WTC11 (cell line): Measurements from ENCODE around the gene FAM124A. TPM values are rescaled to one million over a fixed set of nuclear protein-coding genes. Genes with fewer than 3 reads are reported as not detected.
"Not testable (repeated sequence)": the region's sequence is repeated elsewhere in the genome, so short reads cannot be mapped to it uniquely, and the experiment has no call there.

Experiments
- ATAC-seq: fragments of 200-7000 bp; cut with Tn5 transposase; 2 replicates; pipeline ENCODE4 v1.10.0; 2021; ENCODE audit warnings: mild to moderate bottlenecking, moderate library complexity
- CTCF ChIA-PET: fragments of 300-600 bp; sonication (Branson Sonifier 250); formaldehyde crosslinking; loops from one replicate; lab custom pipeline; 2021; ENCODE audit warnings: antibody characterized with exemption; lab: Charles Lee
- POLR2A ChIA-PET: fragments of 350-600 bp; sonication (Branson Sonifier 250); formaldehyde crosslinking; loops from one replicate; lab custom pipeline; 2021; ENCODE audit warnings: antibody characterized with exemption; lab: Charles Lee
- DNase-seq: peaks from one replicate; pipeline ENCODE4 v3.0.0; 2021; ENCODE audit warnings: low spot score
- H3K27ac Mint-ChIP-seq: 2 replicates; pipeline ENCODE4 v1.8.0; 2021; ENCODE audit warnings: mixed read lengths
- H3K27me3 Mint-ChIP-seq: 2 replicates; pipeline ENCODE4 v1.8.0; 2021; ENCODE audit warnings: low read depth, mild to moderate bottlenecking, moderate library complexity, mixed read lengths
- H3K36me3 Mint-ChIP-seq: 2 replicates; pipeline ENCODE4 v1.8.0; 2021; ENCODE audit warnings: mixed read lengths
- H3K4me1 Mint-ChIP-seq: 2 replicates; pipeline ENCODE4 v1.8.0; 2022; ENCODE audit warnings: mixed read lengths
- H3K4me3 Mint-ChIP-seq: 2 replicates; pipeline ENCODE4 v1.8.0; 2021; ENCODE audit warnings: mild to moderate bottlenecking, moderate library complexity, mixed read lengths
- H3K9me3 Mint-ChIP-seq: 2 replicates; pipeline ENCODE4 v1.8.0; 2021; ENCODE audit warnings: mixed read lengths
- EMX1 ChIP-seq: fragments of 250-450 bp; sonication (Bioruptor Pico); IDR thresholded peaks from 2 replicates; pipeline ENCODE4 v1.8.0; 2021; ENCODE audit warnings: mild to moderate bottlenecking
- FOXP1 ChIP-seq: sonication (generic); formaldehyde crosslinking; IDR thresholded peaks from 2 replicates; pipeline ENCODE4 v1.8.0; 2022; ENCODE audit warnings: missing genetic modification reagents, mild to moderate bottlenecking, moderate library complexity, borderline replicate concordance
- GRHL2 ChIP-seq: fragments of 250-450 bp; sonication (Bioruptor Pico); IDR thresholded peaks from 2 replicates; pipeline ENCODE4 v1.8.0; 2022; ENCODE audit warnings: mild to moderate bottlenecking, moderate library complexity; ENCODE audit not compliant: insufficient replicate concordance, severe bottlenecking
- JUN ChIP-seq: sonication (generic); formaldehyde crosslinking; IDR thresholded peaks from 2 replicates; pipeline ENCODE4 v1.8.0; 2023; ENCODE audit warnings: mild to moderate bottlenecking, missing genetic modification reagents
- KAT7 ChIP-seq: sonication (generic); formaldehyde crosslinking; IDR thresholded peaks from 2 replicates; pipeline ENCODE4 v1.8.1; 2023; ENCODE audit warnings: missing genetic modification reagents, mild to moderate bottlenecking, borderline replicate concordance
- MYBL2 ChIP-seq: sonication (generic); formaldehyde crosslinking; IDR thresholded peaks from 2 replicates; pipeline ENCODE4 v1.8.1; 2023; ENCODE audit warnings: mild to moderate bottlenecking, moderate library complexity, missing genetic modification reagents
- NFATC4 ChIP-seq: fragments of 250-450 bp; sonication (Bioruptor Pico); IDR thresholded peaks from 2 replicates; pipeline ENCODE4 v1.9.0; 2021; ENCODE audit warnings: mild to moderate bottlenecking
- NR2C2 ChIP-seq: sonication (generic); formaldehyde crosslinking; IDR thresholded peaks from 2 replicates; pipeline ENCODE4 v1.8.0; 2022; ENCODE audit warnings: mild to moderate bottlenecking, missing genetic modification reagents
- PRRX2 ChIP-seq: fragments of 250-450 bp; sonication (Bioruptor Pico); IDR thresholded peaks from 2 replicates; pipeline ENCODE4 v1.8.0; 2021; ENCODE audit warnings: mild to moderate bottlenecking
- SP1 ChIP-seq: sonication (generic); formaldehyde crosslinking; conservative IDR thresholded peaks from 2 replicates; pipeline ENCODE4 v1.8.1; 2022; ENCODE audit warnings: missing genetic modification reagents
- TCF7 ChIP-seq: sonication (generic); formaldehyde crosslinking; IDR thresholded peaks from 2 replicates; pipeline ENCODE4 v1.8.0; 2022; ENCODE audit warnings: mild to moderate bottlenecking, low read depth, missing genetic modification reagents, moderate library complexity
- TP53 ChIP-seq: sonication (generic); formaldehyde crosslinking; IDR thresholded peaks from 2 replicates; pipeline ENCODE4 v1.8.1; 2023; ENCODE audit warnings: mild to moderate bottlenecking, missing genetic modification reagents
- ZNF263 ChIP-seq: sonication (generic); formaldehyde crosslinking; IDR thresholded peaks from 2 replicates; pipeline ENCODE4 v1.8.1; 2022; ENCODE audit warnings: low read depth, mild to moderate bottlenecking, moderate library complexity, missing genetic modification reagents
- ZNF317 ChIP-seq: sonication (generic); formaldehyde crosslinking; IDR thresholded peaks from 2 replicates; pipeline ENCODE4 v1.8.1; 2023; ENCODE audit warnings: low read depth, mild to moderate bottlenecking, moderate library complexity, missing genetic modification reagents, borderline replicate concordance
- total RNA-seq: library from RNA; stranded (reverse); gene quantifications from 3 replicates; pipeline ENCODE4 v1.2.3, GENCODE V29; 2021
- TF ChIP-seq, protein P1 (sequence below): fragments of 250-450 bp; sonication (Bioruptor Pico); IDR thresholded peaks from 2 replicates; pipeline ENCODE4 v2.1.2; 2022; ENCODE audit warnings: mild to moderate bottlenecking, moderate library complexity
- TF ChIP-seq, protein P2 (sequence below): sonication (generic); formaldehyde crosslinking; IDR thresholded peaks from 2 replicates; pipeline ENCODE4 v1.8.1; 2023; ENCODE audit warnings: mild to moderate bottlenecking, missing genetic modification reagents, moderate library complexity
- TF ChIP-seq, protein P3 (sequence below): sonication (generic); formaldehyde crosslinking; IDR thresholded peaks from 2 replicates; pipeline ENCODE4 v1.8.0; 2023; ENCODE audit warnings: mild to moderate bottlenecking, missing genetic modification reagents
- TF ChIP-seq, protein P4 (sequence below): sonication (generic); formaldehyde crosslinking; IDR thresholded peaks from 2 replicates; pipeline ENCODE4 v1.8.0; 2022; ENCODE audit warnings: mild to moderate bottlenecking, missing genetic modification reagents
- TF ChIP-seq, protein P5 (sequence below): fragments of 250-450 bp; sonication (Bioruptor Pico); IDR thresholded peaks from 2 replicates; pipeline ENCODE4 v1.9.0; 2021; ENCODE audit warnings: mild to moderate bottlenecking, borderline replicate concordance
- TF ChIP-seq, protein P6 (sequence below): fragments of 250-450 bp; sonication (Bioruptor Pico); IDR thresholded peaks from 2 replicates; pipeline ENCODE4 v1.9.0; 2021; ENCODE audit warnings: mild to moderate bottlenecking

FAM124A gene
- total RNA-seq, 1 experiment from 2014 or later = 45.8 TPM

DNA sequence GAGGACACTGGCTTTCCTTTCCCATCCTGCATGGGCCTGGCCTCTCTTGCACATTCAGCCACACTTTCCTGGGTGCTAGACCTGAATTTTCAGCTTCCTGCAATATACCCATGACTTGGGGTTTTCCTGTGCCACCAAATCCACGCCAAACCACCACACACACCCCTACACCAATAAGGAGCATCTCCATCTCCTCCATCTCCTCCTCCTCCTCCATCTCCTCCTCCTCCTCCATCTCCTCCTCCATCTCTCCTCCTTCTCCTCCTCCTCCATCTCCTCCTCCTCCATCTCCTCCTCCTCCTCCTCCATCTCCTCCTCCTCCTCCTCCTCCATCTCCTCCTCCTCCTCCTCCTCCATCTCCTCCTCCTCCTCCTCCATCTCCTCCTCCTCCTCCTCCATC lies 66.1 kb downstream of the FAM124A start:
- CTCF ChIA-PET = interaction anchor here (2.6 to 5.9 kb wide), 7 partner anchors 9 to 509 kb away, joined by 26 to 203 read pairs (median 44); no protein-coding TSS in a partner anchor
- ATAC-seq, POLR2A ChIA-PET, H3K36me3 Mint-ChIP-seq, H3K27ac Mint-ChIP-seq, H3K4me3 Mint-ChIP-seq, H3K27me3 Mint-ChIP-seq, H3K9me3 Mint-ChIP-seq, DNase-seq: not testable (repeated sequence)
- peaks cover 57% of the 10 kb centered on the region for H3K4me1 Mint-ChIP-seq
- peak; percentile 64; the same call in 1 of the 2 replicates for TF ChIP-seq ZNF263

DNA sequence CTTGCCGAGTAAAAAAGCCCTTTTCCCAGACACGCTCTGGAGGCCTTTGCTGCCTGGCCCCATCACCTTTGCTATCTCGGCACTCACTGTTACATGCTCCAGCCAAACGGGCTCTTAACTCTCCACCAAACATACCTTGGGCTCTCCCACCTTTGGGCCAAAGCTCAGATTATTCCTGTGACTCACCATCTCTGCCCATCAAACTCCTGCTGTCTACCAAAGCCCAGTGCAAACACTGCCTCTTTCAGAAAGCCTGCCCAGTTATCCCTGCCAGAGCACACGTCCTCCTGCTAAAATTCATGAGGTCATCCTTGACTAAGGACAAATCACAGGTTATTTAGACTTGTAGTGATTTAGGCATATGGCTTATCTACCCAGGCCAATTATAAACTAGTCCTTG lies 69.1 kb downstream of the FAM124A start:
- H3K36me3 Mint-ChIP-seq = no peaks in the 10 kb centered on the region
- ATAC-seq = no peak; the same call in 1 of the 2 replicates
- no peak for DNase-seq
- no peaks in the 10 kb centered on the region; the same call in 1 of the 2 replicates for H3K9me3 Mint-ChIP-seq
- ChIA-PET POLR2A (no interaction called here), CTCF (no interaction called here)
- H3K4me1 Mint-ChIP-seq = peaks cover 36% of the 10 kb centered on the region
- H3K4me3 Mint-ChIP-seq = no peak overlapping the region
- H3K27ac Mint-ChIP-seq = no peak overlapping the region
- peaks cover 5% of the 10 kb centered on the region; the same call in 1 of the 2 replicates for H3K27me3 Mint-ChIP-seq
- no peak for TF ChIP-seq NR2C2 (CRISPR knock-in tag)
- TF ChIP-seq, protein P1, sequence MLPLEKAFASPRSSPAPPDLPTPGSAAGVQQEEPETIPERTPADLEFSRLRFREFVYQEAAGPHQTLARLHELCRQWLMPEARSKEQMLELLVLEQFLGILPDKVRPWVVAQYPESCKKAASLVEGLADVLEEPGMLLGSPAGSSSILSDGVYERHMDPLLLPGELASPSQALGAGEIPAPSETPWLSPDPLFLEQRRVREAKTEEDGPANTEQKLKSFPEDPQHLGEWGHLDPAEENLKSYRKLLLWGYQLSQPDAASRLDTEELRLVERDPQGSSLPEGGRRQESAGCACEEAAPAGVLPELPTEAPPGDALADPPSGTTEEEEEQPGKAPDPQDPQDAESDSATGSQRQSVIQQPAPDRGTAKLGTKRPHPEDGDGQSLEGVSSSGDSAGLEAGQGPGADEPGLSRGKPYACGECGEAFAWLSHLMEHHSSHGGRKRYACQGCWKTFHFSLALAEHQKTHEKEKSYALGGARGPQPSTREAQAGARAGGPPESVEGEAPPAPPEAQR (CRISPR knock-in tag) = no peak
- TF ChIP-seq PRRX2 = no peak
- TF ChIP-seq TP53 = no peak
- TF ChIP-seq SP1 (CRISPR knock-in tag) = no peak
- no peak for TF ChIP-seq ZNF263
- TF ChIP-seq, protein P2, sequence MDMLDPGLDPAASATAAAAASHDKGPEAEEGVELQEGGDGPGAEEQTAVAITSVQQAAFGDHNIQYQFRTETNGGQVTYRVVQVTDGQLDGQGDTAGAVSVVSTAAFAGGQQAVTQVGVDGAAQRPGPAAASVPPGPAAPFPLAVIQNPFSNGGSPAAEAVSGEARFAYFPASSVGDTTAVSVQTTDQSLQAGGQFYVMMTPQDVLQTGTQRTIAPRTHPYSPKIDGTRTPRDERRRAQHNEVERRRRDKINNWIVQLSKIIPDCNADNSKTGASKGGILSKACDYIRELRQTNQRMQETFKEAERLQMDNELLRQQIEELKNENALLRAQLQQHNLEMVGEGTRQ (CRISPR knock-in tag) = no peak
- TF ChIP-seq, protein P3, sequence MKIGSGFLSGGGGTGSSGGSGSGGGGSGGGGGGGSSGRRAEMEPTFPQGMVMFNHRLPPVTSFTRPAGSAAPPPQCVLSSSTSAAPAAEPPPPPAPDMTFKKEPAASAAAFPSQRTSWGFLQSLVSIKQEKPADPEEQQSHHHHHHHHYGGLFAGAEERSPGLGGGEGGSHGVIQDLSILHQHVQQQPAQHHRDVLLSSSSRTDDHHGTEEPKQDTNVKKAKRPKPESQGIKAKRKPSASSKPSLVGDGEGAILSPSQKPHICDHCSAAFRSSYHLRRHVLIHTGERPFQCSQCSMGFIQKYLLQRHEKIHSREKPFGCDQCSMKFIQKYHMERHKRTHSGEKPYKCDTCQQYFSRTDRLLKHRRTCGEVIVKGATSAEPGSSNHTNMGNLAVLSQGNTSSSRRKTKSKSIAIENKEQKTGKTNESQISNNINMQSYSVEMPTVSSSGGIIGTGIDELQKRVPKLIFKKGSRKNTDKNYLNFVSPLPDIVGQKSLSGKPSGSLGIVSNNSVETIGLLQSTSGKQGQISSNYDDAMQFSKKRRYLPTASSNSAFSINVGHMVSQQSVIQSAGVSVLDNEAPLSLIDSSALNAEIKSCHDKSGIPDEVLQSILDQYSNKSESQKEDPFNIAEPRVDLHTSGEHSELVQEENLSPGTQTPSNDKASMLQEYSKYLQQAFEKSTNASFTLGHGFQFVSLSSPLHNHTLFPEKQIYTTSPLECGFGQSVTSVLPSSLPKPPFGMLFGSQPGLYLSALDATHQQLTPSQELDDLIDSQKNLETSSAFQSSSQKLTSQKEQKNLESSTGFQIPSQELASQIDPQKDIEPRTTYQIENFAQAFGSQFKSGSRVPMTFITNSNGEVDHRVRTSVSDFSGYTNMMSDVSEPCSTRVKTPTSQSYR (CRISPR knock-in tag) = no peak
- TF ChIP-seq JUN (CRISPR knock-in tag) = no peak
- no peak for TF ChIP-seq NFATC4 (CRISPR knock-in tag)
- no peak for TF ChIP-seq KAT7 (CRISPR knock-in tag)
- TF ChIP-seq, all 79 proteins: peak for 0

DNA sequence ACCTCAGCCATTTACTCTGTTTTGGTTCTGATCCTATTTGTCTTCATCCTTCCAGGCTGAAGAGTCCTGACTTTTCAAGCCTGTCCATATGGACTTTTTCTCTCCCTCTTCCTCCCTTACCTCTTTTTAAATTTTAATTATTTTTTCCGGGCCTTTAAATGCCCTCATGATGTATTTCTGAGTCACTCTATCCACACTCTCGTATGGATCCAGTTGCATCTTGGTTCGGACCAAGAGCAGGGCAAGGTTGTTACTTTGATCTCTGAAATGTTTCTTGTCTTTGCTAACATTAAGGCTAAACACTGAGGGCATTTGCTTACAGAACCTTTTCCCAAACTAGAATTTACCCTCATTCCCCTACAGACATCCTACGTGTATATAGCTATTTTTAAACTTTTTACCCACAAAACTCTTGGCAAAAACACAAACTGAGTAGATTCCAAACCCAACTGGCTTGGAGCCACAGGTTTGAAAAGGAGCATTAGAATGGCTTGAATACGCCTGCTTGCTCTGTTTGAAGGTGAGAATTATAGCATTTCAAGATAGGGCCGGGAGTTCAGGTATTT lies 69.9 kb downstream of the FAM124A start:
- Mint-ChIP-seq H3K4me3 (no peak overlapping the region), H3K9me3 (no peaks in the 10 kb centered on the region; the same call in 1 of the 2 replicates), H3K36me3 (no peaks in the 10 kb centered on the region), H3K4me1 (peaks cover 38% of the 10 kb centered on the region), H3K27ac (no peak overlapping the region), H3K27me3 (peaks cover 5% of the 10 kb centered on the region)
- DNase-seq (no peak), ATAC-seq (no peak)
- POLR2A ChIA-PET = no interaction called here
- CTCF ChIA-PET = interaction anchor here (1.2 kb wide), 1 partner anchor 167 kb away, joined by 3 read pairs; no protein-coding TSS in a partner anchor
- TF ChIP-seq MYBL2 (CRISPR knock-in tag) (no peak), GRHL2 (CRISPR knock-in tag) (no peak), TCF7 (no peak), EMX1 (no peak), JUN (CRISPR knock-in tag) (no peak), ZNF317 (CRISPR knock-in tag) (no peak), FOXP1 (CRISPR knock-in tag) (no peak)
- TF ChIP-seq, protein P4, sequence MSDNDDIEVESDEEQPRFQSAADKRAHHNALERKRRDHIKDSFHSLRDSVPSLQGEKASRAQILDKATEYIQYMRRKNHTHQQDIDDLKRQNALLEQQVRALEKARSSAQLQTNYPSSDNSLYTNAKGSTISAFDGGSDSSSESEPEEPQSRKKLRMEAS (CRISPR knock-in tag) = no peak
- TF ChIP-seq, protein P5, sequence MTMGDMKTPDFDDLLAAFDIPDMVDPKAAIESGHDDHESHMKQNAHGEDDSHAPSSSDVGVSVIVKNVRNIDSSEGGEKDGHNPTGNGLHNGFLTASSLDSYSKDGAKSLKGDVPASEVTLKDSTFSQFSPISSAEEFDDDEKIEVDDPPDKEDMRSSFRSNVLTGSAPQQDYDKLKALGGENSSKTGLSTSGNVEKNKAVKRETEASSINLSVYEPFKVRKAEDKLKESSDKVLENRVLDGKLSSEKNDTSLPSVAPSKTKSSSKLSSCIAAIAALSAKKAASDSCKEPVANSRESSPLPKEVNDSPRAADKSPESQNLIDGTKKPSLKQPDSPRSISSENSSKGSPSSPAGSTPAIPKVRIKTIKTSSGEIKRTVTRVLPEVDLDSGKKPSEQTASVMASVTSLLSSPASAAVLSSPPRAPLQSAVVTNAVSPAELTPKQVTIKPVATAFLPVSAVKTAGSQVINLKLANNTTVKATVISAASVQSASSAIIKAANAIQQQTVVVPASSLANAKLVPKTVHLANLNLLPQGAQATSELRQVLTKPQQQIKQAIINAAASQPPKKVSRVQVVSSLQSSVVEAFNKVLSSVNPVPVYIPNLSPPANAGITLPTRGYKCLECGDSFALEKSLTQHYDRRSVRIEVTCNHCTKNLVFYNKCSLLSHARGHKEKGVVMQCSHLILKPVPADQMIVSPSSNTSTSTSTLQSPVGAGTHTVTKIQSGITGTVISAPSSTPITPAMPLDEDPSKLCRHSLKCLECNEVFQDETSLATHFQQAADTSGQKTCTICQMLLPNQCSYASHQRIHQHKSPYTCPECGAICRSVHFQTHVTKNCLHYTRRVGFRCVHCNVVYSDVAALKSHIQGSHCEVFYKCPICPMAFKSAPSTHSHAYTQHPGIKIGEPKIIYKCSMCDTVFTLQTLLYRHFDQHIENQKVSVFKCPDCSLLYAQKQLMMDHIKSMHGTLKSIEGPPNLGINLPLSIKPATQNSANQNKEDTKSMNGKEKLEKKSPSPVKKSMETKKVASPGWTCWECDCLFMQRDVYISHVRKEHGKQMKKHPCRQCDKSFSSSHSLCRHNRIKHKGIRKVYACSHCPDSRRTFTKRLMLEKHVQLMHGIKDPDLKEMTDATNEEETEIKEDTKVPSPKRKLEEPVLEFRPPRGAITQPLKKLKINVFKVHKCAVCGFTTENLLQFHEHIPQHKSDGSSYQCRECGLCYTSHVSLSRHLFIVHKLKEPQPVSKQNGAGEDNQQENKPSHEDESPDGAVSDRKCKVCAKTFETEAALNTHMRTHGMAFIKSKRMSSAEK = no peak
- TF ChIP-seq, protein P6, sequence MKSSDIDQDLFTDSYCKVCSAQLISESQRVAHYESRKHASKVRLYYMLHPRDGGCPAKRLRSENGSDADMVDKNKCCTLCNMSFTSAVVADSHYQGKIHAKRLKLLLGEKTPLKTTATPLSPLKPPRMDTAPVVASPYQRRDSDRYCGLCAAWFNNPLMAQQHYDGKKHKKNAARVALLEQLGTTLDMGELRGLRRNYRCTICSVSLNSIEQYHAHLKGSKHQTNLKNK = no peak
